ENCODE measurements around the gene RABGAP1L.

DNA sequence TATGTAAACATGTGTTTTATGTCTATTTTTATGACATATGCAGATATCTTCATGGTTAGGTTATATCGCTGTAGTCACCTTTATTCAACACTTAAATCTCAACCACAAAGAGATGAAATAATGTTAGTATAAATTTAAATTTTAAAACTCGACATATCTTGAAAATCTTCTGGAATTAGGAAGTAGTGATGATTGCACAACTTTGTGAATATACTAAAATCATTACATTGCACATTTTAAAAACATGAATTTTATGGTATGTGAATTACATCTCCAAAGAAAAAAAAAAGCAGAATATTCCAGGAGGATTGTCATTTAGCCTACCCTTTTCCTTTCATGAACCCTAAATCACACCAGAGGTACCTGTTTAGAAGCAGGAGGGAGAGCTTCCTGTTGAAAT, 801.0 kb downstream of the RABGAP1L start:
- no peak for TF ChIP-seq EZH2 (IDR thresholded peaks at IDR 0.05; ENCODE audit: low read length)
- TF ChIP-seq, protein P1, sequence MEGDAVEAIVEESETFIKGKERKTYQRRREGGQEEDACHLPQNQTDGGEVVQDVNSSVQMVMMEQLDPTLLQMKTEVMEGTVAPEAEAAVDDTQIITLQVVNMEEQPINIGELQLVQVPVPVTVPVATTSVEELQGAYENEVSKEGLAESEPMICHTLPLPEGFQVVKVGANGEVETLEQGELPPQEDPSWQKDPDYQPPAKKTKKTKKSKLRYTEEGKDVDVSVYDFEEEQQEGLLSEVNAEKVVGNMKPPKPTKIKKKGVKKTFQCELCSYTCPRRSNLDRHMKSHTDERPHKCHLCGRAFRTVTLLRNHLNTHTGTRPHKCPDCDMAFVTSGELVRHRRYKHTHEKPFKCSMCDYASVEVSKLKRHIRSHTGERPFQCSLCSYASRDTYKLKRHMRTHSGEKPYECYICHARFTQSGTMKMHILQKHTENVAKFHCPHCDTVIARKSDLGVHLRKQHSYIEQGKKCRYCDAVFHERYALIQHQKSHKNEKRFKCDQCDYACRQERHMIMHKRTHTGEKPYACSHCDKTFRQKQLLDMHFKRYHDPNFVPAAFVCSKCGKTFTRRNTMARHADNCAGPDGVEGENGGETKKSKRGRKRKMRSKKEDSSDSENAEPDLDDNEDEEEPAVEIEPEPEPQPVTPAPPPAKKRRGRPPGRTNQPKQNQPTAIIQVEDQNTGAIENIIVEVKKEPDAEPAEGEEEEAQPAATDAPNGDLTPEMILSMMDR (optimal IDR thresholded peaks at IDR 0.05 in 1 of 3, IDR thresholded peaks at IDR 0.05 in 1 of 3, conservative IDR thresholded peaks at IDR 0.05 in 1 of 3; ENCODE audit: extremely low read depth in 1 of 3, insufficient read depth in 2 of 3, low read length in 3 of 3): no peak

Data from keratinocyte (primary cell).